Skeletal muscle cell (primary cell): ENCODE data around the gene EEF1G.
"Not testable (repeated sequence)": the region's sequence is repeated elsewhere in the genome, so short reads cannot be mapped to it uniquely, and the experiment has no call there.

Source experiments
- DNase-seq: peaks from one replicate; pipeline ENCODE4 v3.0.0-alpha.2; 2010; ENCODE audit warnings: low read depth
- H3K4me3 ChIP-seq: 2 replicates; pipeline ENCODE4 v1.5.1; 2011; ENCODE audit warnings: low read depth, mild to moderate bottlenecking, control low read depth, low read length, moderate library complexity

The EEF1G gene

DNA sequence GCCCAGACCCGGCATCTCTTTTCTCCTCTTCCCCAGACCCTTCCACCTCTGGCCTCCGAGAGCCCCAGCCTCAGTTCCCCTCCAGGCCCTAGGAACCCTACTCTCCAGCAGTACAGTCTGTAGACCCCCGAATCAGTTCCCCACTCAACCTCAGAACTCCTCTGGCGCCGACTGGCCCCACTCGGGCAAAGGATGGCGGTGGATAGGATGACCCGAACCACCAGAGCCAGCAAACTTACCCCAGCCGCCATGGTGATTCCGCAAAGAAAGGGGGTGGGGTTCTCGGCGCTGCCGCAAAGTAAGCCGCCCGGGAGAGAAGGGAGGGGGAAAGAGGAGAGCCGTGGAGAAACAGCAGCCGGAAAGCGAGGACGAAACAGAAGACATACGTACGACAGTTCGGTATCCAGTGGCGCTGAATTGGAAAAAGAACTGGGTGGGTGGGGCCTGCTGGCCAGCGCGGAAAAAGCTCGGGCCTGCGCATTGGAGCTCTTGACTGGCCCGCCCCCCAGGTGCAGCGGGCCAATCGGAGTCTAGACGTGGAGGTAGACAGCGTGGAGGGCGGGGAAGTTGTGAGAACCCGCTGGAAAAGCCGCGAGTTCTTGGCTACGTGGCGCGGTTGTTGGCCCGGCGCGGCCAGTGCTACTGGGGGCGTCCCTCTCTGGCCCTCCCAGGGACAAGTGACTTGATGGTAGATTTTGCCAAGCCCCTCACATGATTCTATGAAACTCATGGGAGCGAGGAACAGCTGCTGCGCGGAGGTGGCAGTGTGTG, at the start of gene EEF1G:
Gene EEF1G, minus strand, starts transcription at position 300 of the 771 bp plus-strand sequence. Its CDS starts 49 bp downstream, at position 251.
- DNase-seq = peak; percentile 100
- peak within 1 kb of the TSS; percentile 98 for H3K4me3 ChIP-seq

GRCh38 chr11:62622476-62623089, 48.9 kb upstream of the EEF1G start:
- no peak for DNase-seq
- H3K4me3 ChIP-seq = peak overlapping the region; percentile 82

DNA sequence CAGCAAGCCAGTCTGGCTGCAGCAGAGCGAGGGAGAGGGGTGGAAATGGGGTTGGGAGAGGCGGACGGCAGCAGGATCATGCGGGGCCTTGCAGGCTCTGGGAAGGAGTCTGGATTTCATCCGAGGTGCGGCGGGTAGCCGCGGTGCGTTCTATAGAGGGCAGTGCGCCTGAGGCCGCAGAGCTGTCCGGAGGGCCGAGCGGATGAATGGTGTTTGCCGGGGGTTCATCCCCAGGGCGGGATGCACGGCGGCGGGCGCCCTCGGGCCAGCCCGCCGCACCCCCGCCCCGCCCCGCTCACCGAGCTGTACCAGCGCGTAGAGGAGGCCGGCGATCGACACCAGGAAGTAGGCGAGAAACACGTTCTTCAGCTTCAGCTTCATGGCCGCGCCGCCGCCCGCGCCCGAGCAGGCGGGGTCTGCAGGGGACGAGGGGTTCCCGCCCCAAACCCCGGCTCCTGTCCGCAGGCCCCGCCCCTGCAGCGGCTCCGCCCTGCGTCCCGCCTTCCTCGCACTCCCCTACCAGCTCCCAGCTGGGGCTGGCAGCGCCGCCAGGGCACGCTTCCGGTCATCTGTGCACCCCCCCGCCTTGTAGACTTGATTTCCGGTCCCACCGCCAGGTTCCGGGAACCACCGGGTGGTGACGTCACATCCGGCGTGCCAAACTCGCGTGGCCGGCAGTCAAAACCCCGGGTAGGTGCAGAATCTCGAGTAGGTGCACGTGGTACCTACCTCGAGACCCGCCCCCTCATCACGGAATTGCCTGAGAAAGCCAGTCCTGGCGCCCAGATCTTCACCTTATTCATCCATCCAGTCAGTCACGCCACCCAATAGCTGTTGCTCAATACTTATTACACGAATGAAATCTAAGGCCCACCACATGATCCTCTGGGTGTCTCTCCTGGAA, 48.1 kb upstream of the EEF1G start, which contains the start of gene B3GAT3:
Gene B3GAT3, minus strand, starts transcription at position 420 of the 904 bp plus-strand sequence. Its CDS starts 39 bp downstream, at position 381.
- DNase-seq = peak; percentile 94
- H3K4me3 ChIP-seq = peak within 1 kb of the TSS; percentile 82

GRCh38 chr11:62621027-62621566, 47.4 kb upstream of the EEF1G start:
- DNase-seq = no peak

DNA sequence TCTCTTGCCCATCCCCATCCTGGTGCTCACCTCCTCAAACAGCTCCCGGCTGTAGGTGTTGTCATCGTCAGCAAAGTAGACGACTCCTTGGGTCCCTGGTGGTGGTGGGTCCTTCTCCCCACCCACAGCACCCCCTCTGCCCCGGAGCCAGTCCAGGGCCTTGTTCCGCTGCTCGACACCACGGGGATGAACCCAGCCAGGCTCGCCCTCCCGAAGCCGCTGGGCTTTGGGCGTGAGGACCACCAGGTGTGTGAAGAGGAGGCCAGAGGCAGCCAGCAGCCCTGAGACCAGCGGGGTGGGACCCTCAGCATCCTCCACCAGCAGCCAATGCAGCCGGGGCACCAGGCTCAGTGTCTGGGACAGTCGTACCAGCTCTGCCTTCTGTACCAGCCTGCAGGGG, 43.3 kb upstream of the EEF1G start:
- H3K4me3 ChIP-seq, DNase-seq: not testable (repeated sequence)

More at GRCh38 chr11:62621027-62621566, 47.4 kb upstream of the EEF1G start:
- H3K4me3 ChIP-seq = peak overlapping the region; percentile 82

DNA sequence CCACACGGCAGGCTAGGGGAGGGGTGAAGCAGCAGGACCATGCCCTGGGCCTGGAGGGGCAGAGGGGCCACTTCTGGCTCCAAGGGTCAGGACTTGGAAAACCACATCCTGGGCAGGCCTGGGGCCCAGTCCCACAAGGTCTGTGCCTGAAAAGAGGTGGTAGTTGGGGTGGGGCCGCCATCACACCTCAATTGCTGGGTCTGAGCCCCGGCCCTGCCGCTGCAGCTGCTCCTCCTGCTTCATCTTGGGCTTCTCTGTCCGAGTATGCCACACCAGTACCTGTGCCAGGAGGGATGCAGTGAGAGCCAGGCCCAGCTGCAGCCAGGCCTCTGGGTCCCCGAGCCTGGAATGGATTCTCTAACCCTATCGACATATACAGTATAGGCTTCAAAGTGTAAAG, 41.8 kb upstream of the EEF1G start:
- no peak for DNase-seq
- no peak overlapping the region for H3K4me3 ChIP-seq

DNA sequence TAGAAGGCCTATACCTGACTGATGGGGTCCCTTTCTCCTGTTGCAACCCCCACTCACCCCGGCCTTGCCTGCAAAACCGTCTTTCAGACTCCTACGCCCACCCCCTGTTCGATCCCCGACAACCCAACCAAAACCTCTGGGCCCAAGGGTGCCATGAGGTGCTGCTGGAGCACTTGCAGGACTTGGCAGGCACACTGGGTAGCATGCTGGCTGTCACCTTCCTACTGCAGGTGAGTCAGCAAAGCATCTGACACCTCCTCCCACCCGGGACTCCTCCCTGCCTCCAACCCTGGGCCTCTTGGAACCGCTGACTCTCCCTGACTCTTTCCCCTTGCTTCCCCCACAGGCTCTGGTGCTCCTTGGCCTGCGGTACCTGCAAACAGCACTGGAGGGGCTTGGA, 40.6 kb upstream of the EEF1G start:
- H3K4me3 ChIP-seq = no peak overlapping the region
- DNase-seq = no peak

DNA sequence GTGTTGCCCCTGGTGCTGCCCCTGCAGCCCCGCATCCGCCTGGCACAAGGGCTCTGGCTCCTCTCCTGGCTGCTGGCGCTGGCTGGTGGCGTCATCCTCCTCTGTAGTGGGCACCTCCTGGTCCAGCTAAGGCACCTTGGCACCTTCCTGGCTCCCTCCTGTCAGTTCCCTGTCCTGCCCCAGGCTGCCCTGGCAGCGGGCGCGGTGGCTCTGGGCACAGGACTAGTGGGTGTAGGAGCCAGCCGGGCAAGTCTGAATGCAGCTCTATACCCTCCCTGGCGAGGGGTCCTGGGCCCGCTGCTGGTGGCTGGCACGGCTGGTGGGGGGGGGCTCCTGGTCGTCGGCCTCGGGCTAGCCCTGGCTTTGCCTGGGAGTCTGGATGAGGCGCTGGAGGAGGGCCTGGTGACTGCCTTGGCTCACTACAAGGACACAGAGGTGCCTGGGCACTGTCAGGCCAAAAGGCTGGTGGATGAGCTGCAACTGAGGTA, 39.6 kb upstream of the EEF1G start:
- H3K4me3 ChIP-seq = no peak overlapping the region
- DNase-seq = no peak

- peak; percentile 42 for DNase-seq
These were observed 38.9 kb upstream of the EEF1G start, which contains the start of the genes EML3 and ROM1 for GRCh38 chr11:62612366-62613290. Gene EML3 (minus strand): TSS chr11:62612775. CDS start chr11:62612457, 318 bp downstream. Gene ROM1 (plus strand): TSS chr11:62613257. CDS start chr11:62613282, 25 bp downstream.

DNA sequence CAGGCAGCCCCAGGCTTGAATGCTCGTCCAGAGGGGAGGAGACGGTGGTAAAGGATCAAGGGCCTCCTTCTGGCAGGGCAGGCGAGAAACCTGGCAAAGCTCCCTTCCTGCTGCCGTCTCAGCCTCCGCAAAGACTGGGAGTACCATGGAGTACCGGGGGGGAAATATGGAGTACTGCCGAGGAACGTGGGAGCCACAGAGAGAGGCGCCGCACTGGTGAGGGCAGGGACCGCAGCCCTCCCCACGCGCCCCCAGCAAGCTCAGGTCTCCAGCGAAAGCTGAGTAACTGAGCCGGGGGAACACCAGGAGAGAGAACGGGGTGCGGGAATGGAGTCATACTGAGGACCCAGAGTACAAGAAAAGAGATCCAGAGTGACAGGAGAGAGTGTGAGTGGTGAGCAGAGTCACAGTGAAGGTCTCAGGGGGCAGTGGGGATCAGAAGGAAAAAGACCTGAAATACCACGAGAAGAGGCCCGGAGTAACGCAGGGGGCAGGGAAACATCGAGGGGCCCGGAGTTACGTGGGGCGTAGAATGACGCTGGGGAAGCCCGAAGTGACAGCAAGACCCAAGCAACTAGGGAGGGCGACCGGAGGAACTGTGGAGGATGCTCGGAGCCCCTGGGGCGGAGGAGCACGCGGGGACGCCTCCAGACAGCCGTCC, 38.1 kb upstream of the EEF1G start:
- DNase-seq = peak; percentile 32

More at GRCh38 chr11:62612366-62613290, 38.9 kb upstream of the EEF1G start, which contains the start of the genes EML3 and ROM1:
- H3K4me3 ChIP-seq = peak within 1 kb of the TSS; percentile 67

DNA sequence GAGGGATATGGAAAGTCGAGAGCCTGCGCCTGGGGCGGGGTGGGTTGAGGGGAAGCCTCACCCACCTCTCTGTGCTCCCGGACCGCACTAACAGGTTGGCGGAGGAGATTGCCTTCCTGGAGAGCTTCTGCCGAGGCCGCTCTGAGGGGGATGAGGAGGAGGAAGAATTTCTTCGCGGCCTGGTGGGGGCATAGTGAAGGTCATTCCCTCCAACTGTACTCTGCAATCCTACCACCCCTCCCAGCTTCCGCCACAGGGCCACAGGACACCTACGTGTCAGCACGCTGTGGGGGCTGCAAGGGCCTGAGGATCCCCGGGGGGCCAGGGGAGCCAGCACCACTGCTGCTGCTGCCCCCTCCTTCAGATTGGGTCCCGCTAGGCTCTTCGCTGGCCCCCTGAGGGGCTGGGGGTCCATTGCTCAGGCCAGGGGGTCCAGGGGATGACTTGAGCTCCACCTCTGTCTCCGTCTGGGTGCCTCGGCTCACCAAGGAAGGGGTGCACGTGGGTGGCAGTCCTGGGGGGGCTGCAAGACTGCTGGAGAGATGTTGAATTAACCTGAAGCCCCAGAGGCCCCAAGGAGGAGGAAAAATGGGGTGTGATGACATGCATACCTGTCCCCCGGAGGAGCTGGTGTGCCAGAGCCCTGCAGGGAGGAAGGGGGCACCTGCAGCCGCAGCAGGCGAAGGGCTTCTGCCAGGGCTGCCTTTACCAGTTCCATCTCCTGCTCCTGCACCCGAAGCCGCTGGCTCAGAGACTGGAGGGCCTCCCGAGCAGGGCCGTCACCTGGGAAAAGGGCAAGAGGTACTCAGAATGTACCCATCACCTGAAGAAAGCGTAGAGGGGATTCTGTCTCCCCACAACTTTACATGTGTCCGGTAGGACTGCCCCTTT, 37.4 kb upstream of the EEF1G start:
- DNase-seq = no peak
- H3K4me3 ChIP-seq = peak overlapping the region; percentile 67

More for the DNA sequence above, 38.1 kb upstream of the EEF1G start:
- H3K4me3 ChIP-seq = peak overlapping the region; percentile 67

- no peak for DNase-seq
- no peak overlapping the region for H3K4me3 ChIP-seq
These were observed 36.7 kb upstream of the EEF1G start for GRCh38 chr11:62610403-62610802.

DNA sequence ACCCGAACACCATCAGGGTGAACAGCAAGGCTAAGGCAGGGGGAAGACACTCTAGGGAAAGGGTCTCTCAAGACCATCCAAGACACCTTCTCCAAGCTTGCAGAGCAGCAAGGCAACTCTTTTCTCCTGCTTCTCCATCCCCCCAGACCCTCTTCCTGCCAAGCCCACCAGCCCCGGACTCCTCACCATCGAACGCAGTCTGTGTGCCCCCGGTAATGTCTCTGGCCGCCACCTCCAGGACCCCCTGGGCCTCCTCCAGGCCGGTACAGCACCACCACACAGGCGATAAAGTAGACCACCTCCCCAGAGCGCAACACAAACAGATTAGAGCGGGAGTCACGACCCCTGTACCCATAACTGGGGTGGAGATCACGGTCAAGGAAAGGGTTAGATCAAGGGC, 35.1 kb upstream of the EEF1G start:
- H3K4me3 ChIP-seq = no peak overlapping the region
- DNase-seq = no peak

DNA sequence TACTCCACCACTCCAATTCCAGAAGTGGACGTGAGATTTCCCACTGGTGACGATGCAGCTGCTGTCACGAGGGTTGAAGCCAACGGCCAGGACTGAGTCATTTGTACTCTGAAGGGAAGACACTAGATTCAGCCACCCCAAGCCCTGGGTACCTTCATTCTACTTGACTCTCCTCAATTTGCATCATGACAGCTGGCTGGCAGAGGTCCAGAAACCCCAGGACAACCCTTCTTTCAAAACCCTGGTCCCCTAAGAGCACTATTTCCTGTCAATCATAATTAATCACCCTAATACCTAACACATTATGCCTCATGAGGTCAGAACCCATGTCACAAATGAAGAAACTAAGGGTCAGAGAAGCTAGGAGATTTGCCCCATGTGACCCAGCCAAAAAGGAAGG, 34.0 kb upstream of the EEF1G start:
- no peak for DNase-seq
- no peak overlapping the region for H3K4me3 ChIP-seq

DNA sequence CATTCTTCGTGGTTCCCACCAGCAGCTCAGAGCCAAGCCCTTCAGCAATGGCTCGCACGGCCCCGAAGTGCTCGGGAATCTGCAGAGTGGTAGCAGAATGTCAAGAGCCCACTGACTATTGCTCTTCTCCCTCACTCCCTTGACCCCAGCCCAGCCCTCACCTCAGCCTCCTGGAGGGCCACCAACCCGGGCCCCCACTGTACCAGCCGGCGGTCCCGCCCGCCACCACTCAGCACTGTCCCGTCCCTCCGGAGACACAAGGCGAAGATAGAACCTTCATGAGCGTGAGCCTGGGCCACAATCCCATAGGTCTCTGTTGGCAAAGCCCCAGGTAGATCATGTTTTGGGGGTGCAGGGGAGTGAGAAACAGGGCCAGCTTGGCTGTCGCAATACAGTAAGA, 32.2 kb upstream of the EEF1G start:
- H3K4me3 ChIP-seq = no peak overlapping the region

GRCh38 chr11:62605467-62605866, 31.8 kb upstream of the EEF1G start:
- DNase-seq = no peak
- H3K4me3 ChIP-seq = no peak overlapping the region

More for the DNA sequence above, 32.2 kb upstream of the EEF1G start:
- no peak for DNase-seq
